K562 (cell line): Measurements from ENCODE around the gene UCP3. TPM values are rescaled to one million over a fixed set of nuclear protein-coding genes. Genes with fewer than 3 reads are reported as not detected.

Experiments
- BRD9 ChIP-seq: fragments of 450-650 bp; IDR thresholded peaks from 2 replicates; pipeline ENCODE4 v1.6.1; 2018; ENCODE audit warnings: low read depth; ENCODE audit not compliant: partially characterized antibody
- CGGBP1 ChIP-seq: fragments of 250-450 bp; sonication (Bioruptor Pico); IDR thresholded peaks from 2 replicates; pipeline ENCODE4 v1.9.0; 2021; ENCODE audit warnings: mild to moderate bottlenecking
- CSDE1 ChIP-seq, 2 experiments: fragments of 450-650 bp; IDR thresholded peaks; 2 replicates each; pipeline ENCODE4 v1.6.1; 2016; ENCODE audit warnings: mild to moderate bottlenecking in 1 of 2
- FOXP1 ChIP-seq: sonication (generic); formaldehyde crosslinking; IDR thresholded peaks from 2 replicates; pipeline ENCODE4 v1.8.0; 2022; ENCODE audit warnings: mild to moderate bottlenecking, missing genetic modification reagents
- HMG20B ChIP-seq: fragments of 250-450 bp; sonication (Bioruptor Pico); IDR thresholded peaks from 2 replicates; pipeline ENCODE4 v1.5.0; 2021; ENCODE audit warnings: mild to moderate bottlenecking
- MLLT1 ChIP-seq, 2 experiments: fragments of 450-650 bp; IDR thresholded peaks; 2 replicates each; pipeline ENCODE4 v1.6.1; 2016
- MNT ChIP-seq, 2 experiments: fragments of 450-650 bp; conservative IDR thresholded peaks; 2 replicates each; pipeline ENCODE4 v1.6.1; 2017; ENCODE audit warnings: mild to moderate bottlenecking in 2 of 2, moderate library complexity in 2 of 2
- PHF20 ChIP-seq: fragments of 450-650 bp; IDR thresholded peaks from 2 replicates; pipeline ENCODE4 v1.6.1; 2018; ENCODE audit not compliant: partially characterized antibody
- RERE ChIP-seq: sonication (generic); formaldehyde crosslinking; IDR thresholded peaks from 2 replicates; pipeline ENCODE4 v1.8.0; 2023; ENCODE audit warnings: missing genetic modification reagents, mild to moderate bottlenecking, borderline replicate concordance
- SIN3B ChIP-seq: fragments of 450-650 bp; IDR thresholded peaks from 2 replicates; pipeline ENCODE4 v1.6.1; 2017; ENCODE audit warnings: low read depth, mild to moderate bottlenecking, moderate library complexity
- SPI1 ChIP-seq: IDR thresholded peaks from 2 replicates; pipeline ENCODE4 v1.6.1; 2011; ENCODE audit warnings: low read depth, low read length, control low read depth, borderline replicate concordance
- TARDBP ChIP-seq: fragments of 450-650 bp; IDR thresholded peaks from 2 replicates; pipeline ENCODE4 v1.6.1; 2016
- ZNF134 ChIP-seq: fragments of 250-450 bp; sonication (Bioruptor Pico); conservative IDR thresholded peaks from 2 replicates; pipeline ENCODE4 v1.4.0; 2020
- polyA plus RNA-seq, 8 experiments: library from polyadenylated mRNA; depleted of rRNA in 4 of 8; stranded (reverse) in 5 of 8; unstranded in 3 of 8; fragments of >200 nt; fragmentation: Nextera tagmentation in 2 of 8; fragmentation: Illumina TruSeq in 1 of 8; extraction: Ambion mirVana in 2 of 8; extraction: Trizol in 1 of 8; gene quantifications; 2 replicates each; pipeline versions ENCODE4 v1.2.1 to v1.2.3, GENCODE V29; 2011 to 2014; ENCODE audit warnings: inconsistent platforms in 1 of 8, missing spikeins in 1 of 8
- total RNA-seq, 7 experiments: library from RNA; depleted of rRNA in 6 of 7; stranded (reverse); fragments of >200 nt in 6 of 7; fragmentation: Illumina TruSeq in 2 of 7; extraction: Trizol in 2 of 7; gene quantifications; 2 replicates each; pipeline versions ENCODE4 v1.2.1 to v1.2.3, GENCODE V29; 2011 to 2021; ENCODE audit warnings: low replicate concordance in 1 of 7
- TF ChIP-seq, protein P1 (sequence below): sonication (generic); formaldehyde crosslinking; IDR thresholded peaks from 2 replicates; pipeline ENCODE4 v1.8.1; 2023; ENCODE audit warnings: mild to moderate bottlenecking, missing genetic modification reagents
- TF ChIP-seq, protein P2 (sequence below), 2 experiments: fragments of 250-450 bp in 1 of 2; fragments of 450-650 bp in 1 of 2; sonication (Bioruptor Pico) in 1 of 2; IDR thresholded peaks; 2 replicates each; pipeline versions ENCODE4 v1.6.1 to v1.8.0; 2016 to 2021; ENCODE audit warnings: mild to moderate bottlenecking in 2 of 2, moderate library complexity in 2 of 2, missing compliant biosample characterization in 1 of 2, missing genetic modification characterization in 1 of 2

Gene UCP3
- total and polyA plus RNA-seq, 9 of the 15 experiments (the other 6 are each of a cell fraction or from before 2014, with no cell fraction given) = 0.05 to 0.65 (median 0.25) TPM; not detected in 2

DNA sequence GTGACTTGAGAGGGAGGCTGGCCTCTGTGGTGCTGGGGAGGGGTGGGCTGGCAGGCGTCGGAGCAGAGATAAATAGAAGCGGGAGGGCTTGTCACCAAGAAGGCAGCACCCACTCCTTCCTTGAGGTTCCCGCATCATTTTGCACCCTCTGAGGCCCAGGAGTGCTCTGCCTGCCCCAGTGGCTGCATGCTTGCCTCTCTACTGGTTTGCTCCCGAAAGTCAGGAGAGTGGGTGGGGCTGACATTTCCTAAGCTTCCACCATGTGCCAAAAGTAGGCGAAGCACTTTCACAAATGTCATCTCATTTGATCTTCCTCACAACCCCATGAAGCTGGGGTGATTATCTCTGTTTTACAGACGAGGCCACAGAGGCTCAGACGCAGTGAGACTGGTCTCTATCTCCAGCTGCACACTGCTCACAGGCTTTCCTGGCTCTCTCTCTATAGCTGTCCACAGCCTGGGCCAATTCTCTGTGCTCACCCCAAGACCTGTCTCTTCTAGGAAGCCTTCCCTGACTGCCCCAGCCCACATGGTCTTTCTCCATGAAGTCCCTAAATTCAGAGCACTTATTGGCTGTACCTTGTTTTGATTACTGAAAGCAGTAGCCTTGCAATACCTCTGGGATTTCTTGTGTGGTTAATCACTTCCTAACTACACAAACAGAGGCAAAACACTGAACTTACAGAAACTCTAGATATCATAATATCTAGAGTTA is 2.6 kb upstream of the UCP3 start (continued):
- TF ChIP-seq TARDBP (peak; percentile 74), FOXP1 (peak; percentile 34; the same call in 1 of the 2 replicates), BRD9 (peak; percentile 43), HMG20B (CRISPR knock-in tag) (no peak), RERE (CRISPR knock-in tag) (no peak; the same call in 1 of the 2 replicates), CGGBP1 (CRISPR knock-in tag) (no peak), PHF20 (no peak), ZNF134 (CRISPR knock-in tag) (peak; percentile 61; the same call in 1 of the 2 replicates), MLLT1 (IDR thresholded peaks at IDR 0.05) (peak; percentile 59 to 76; a peak in 3 of 4 replicates), SIN3B (no peak), CSDE1 (IDR thresholded peaks at IDR 0.05) (no peak), SPI1 (no peak), MNT (conservative IDR thresholded peaks at IDR 0.05) (peak; percentile 85 to 92)
- TF ChIP-seq, protein P1, sequence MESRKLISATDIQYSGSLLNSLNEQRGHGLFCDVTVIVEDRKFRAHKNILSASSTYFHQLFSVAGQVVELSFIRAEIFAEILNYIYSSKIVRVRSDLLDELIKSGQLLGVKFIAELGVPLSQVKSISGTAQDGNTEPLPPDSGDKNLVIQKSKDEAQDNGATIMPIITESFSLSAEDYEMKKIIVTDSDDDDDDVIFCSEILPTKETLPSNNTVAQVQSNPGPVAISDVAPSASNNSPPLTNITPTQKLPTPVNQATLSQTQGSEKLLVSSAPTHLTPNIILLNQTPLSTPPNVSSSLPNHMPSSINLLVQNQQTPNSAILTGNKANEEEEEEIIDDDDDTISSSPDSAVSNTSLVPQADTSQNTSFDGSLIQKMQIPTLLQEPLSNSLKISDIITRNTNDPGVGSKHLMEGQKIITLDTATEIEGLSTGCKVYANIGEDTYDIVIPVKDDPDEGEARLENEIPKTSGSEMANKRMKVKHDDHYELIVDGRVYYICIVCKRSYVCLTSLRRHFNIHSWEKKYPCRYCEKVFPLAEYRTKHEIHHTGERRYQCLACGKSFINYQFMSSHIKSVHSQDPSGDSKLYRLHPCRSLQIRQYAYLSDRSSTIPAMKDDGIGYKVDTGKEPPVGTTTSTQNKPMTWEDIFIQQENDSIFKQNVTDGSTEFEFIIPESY (CRISPR knock-in tag) = peak; percentile 65; the same call in 1 of the 2 replicates
- TF ChIP-seq, protein P2, sequence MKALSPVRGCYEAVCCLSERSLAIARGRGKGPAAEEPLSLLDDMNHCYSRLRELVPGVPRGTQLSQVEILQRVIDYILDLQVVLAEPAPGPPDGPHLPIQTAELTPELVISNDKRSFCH (CRISPR knock-in tag; IDR thresholded peaks at IDR 0.05) = no peak
- TF ChIP-seq, protein P2 (tag; IDR thresholded peaks at IDR 0.05) = peak; percentile 99
